ENCODE data around the gene PTGER1.
A peak's percentile ranks its signal among the peaks of the same experiment; 100 is the strongest.

The PTGER1 gene

DNA sequence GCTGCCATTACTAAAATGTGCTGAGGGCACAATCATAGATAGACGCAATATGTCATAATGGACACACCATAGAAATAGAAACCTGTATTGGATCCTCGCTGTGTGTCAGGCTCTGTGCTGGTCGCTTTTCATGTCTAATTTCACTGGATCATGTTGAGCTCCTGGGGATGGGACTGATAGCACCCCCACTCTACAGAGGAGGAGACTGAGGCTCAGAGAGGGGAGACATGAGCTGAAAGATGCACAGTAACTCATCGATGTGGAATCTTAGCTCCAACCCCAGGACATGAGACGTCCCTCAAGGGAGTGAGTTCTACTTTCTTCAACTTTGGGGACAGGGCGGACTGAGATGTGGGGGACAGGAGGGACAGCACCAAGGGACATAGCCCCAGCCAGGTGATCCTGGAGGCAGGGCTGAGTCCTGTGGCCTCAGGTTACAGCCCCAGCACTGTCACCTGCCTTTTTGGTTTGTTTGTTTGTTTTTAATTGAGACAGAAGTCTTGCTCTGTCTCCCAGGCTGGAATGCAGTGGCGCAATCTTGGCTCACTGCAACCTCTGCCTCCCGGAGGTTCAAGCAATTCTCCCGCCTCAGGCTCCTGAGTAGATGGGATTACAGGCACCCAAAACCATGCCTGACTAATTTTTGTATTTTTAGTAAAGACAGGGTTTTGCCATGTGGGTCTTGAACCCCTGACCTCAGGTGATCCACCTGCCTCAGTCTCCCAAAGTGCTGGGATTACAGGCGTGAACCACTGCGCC lies 27.4 kb upstream of the PTGER1 start:
- no peak for DNase-seq

DNA sequence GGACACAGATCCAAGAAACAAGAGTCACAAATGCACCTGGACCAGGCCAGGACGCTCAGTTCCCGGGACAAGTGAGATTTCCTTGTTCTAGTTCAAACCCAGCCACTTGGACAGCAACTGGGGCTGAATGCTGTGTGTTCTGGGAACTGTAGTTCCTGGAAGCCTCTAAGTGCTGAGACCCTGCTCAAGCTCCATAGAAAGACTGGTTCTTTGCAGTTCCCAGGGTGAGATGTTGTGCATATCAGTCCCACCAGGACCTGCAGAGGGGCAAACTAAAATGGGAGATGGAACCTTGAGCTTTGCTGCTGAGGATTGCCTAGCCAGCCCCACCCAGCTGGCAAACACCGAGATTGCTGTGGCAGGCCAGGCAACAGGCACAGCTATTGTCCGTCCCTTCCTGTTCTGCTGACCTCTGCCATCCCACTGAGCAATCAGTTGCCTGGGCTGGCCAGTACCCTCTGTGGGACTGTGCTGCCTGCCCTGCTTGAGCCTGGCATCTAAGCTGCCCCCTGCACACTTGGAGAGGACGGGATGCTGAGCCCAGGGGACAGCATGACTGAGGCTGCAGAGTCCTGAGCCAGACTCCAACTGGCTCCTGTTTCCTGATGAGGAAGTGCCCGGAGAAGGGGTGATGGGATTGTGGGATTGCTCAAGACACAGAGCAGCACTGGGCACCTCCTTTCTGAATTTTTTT lies 22.2 kb upstream of the PTGER1 start:
- DNase-seq: no peak

DNA sequence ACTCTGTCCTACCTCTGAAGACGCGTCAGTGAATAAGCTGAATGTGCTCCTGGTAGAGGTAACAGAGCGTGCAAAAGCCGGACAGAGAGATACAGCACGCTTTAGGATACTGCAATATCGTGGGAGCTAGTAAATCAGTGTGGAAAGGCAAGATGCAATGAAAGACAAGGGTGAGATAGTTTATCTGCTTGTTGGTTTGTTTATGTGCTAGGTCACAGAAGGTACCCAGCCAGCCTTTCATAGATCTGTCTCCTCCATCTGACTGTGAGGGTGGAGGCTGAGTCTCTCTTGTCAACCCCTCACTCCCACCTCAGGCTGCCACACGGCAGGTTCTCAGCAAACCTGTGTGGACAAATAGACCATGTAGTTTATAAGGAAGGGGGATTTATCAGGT lies 21.7 kb upstream of the PTGER1 start:
- no peak for DNase-seq

- peak; percentile 87 for DNase-seq
Observed at GRCh38 chr19:14496029-14496833, 21.1 kb upstream of the PTGER1 start, which contains the start of gene GIPC1. Gene GIPC1, minus strand, starts transcription at chr19:14496127. Its CDS starts 13,151 bp downstream, at chr19:14482976.

GRCh38 chr19:14495672-14496028 lies 20.5 kb upstream of the PTGER1 start:
- DNase-seq: no peak

GRCh38 chr19:14494910-14495671 lies 19.9 kb upstream of the PTGER1 start:
- no peak for DNase-seq

- no peak for DNase-seq
Observed at GRCh38 chr19:14494411-14494810, 19.3 kb upstream of the PTGER1 start.

DNA sequence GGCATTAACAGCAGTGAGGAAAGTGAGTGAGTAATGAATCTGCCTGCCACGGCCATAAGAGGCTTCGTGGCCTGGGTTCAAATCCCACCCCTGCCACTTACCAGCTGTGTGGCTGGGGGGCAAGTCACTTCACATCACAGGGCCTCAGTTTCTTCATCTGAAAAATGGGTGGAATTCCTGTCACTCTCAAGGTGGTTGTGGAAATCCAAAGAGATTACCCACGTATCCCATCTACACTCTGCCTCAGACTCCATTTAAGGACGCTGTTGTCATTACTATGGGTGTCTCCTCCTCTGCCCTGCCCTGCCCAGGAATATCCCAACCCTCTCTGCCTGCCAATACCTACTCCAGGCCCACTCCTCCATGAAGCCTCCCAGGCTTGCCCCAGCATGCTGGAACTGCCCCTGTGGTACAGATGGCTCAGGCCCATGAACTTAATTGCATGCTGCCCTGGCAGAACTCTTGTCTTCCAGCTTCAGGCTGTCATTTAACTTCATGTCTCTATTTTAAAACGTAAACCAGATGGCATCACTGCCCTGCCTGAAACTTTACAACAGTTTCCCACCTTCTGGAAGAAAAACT lies 17.7 kb upstream of the PTGER1 start:
- DNase-seq: no peak

DNA sequence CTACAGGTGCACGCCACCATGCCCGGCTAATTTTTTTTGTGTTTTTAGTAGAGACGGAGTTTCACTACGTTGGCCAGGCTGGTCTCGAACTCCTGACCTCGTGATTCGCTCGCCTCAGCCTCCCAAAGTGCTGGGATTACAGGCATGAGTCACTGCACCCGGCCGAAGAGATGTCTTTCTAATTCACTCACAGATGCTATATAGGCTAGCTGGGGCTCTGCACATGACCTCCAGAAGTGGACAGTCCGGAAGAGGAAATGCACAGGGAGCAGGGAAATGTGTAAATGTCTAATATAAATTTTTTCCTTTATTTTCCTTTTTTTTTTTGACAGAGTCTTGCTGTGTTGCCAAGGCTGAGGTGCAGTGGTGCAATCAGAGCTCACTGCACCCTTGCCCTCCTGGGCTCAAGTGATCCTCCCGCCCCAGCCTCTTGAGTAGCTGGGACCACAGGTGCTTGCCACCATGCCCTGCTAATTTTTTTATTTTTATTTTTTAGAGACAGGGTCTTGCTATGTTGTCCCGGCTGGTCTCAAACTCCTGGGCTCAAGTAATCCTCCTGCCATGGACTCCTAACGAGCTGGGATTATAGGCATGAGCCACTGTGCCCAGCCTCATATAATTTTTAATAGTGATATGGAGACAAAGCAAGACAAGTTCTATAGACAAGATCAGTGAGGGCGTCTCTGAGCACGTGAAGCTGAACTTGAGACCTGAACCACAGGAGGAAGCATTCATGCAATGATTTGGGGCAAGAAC lies 12.4 kb upstream of the PTGER1 start:
- no peak for DNase-seq

DNA sequence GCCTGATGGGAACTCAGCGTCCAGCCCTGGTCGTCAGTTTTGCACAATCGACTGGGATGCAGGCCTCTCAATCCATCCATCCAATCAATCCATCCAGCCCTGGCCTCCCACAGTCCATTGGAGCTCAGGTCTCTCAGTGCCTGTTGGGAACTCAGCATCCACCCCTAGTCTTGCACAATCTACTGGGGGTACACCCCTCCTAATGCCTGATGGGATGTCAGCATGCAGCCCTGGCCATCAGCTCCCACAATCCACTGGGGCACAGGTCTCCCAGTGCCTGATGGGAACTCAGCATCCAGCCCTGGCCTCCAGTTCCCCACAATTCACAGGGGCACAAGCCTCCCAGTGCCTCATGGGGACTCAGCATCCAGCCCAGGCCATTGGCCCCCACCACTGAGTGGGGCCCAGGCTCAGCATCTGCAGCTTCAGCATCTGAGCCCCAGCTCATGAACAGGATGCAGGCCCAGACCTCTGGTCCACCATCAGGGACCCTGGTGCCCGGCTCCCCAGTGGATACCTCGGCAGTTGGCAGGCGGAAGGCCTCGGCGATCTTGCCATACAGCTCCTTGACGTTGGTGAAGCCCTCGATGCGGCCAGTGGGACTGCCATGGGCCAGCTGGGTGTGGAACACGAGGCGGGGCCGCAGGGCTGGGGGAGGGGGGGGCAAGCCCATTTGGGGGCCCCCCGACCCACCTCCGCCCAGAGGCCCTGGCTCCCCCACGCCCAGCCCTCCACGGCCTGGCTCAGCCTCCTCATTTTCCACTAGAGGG lies 7.2 kb upstream of the PTGER1 start:
- no peak for DNase-seq

DNA sequence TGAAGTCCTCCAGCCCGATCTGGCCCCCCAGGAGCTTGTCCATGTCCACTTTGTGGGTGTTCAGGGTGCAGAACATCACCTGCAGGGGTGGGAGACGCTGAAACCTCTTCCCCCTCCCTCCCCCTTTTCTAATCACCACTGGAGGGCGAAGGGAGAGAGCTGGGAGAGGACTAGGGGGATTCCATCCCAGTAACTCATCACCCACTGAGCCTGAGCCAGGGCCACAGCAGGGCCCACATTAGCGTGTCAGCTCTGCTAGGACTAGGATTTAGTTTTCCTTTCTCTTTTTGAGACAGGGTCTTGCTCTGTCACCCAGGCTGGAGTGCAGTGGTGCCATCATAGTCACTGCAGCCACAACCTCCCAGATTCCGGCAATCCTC lies 5.5 kb upstream of the PTGER1 start:
- no peak for DNase-seq

GRCh38 chr19:14479975-14480699 lies 5.0 kb upstream of the PTGER1 start:
- peak; percentile 78 for DNase-seq

DNA sequence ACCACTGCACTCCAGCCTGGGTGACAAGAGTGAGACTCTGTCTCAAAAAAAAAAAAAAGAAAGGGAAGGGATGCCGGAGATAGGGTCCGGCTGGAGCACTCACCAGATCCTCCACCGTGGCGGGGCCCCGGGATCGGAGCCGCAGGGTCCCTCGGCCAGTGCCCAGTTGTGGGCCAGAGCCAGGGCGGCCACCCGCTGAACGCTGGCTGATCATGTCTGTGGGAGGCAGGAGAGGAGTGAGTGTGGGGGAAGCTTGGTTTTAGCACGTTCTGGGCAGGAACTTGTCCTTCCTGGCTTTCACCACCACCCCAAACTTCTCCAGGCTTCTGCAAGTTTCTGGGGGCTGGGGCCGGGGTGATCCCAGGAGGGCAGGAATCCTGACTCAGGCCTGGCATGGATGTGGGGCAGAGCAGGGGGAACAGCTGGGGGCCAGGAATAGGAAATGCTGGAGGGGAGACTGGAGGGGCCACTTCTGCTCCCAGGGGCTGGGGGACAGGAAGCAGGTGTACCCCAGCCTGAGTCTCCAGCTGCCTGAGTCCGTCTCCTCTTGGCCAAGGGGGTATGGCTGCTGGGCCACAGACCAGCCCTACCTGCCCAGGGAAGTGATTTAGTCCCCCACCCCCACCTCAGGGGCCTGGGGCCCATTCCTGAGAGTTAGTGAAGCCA lies 4.3 kb upstream of the PTGER1 start:
- DNase-seq: no peak

DNA sequence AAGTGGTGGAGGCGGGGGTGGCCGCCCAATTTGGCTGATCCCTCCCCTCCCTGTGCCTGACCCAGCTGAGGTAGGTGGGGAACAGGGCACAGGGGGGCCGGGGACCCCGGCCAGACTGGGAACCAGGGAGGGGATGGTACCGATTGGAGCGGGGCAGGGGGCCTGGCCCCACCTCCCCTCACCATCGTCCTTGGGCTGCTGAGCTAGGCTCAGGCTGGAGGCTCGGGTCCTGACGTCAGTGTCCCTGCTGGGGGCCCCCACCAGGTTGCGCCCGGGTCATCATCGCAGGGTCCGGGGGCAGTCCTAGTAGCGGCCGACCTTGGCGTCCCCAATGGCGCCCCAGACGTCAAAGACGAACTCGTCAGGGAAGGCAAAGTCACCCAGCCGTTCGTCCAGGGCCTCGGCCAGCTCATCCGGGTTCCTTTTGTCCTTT lies 3.0 kb upstream of the PTGER1 start:
- DNase-seq: no peak

DNA sequence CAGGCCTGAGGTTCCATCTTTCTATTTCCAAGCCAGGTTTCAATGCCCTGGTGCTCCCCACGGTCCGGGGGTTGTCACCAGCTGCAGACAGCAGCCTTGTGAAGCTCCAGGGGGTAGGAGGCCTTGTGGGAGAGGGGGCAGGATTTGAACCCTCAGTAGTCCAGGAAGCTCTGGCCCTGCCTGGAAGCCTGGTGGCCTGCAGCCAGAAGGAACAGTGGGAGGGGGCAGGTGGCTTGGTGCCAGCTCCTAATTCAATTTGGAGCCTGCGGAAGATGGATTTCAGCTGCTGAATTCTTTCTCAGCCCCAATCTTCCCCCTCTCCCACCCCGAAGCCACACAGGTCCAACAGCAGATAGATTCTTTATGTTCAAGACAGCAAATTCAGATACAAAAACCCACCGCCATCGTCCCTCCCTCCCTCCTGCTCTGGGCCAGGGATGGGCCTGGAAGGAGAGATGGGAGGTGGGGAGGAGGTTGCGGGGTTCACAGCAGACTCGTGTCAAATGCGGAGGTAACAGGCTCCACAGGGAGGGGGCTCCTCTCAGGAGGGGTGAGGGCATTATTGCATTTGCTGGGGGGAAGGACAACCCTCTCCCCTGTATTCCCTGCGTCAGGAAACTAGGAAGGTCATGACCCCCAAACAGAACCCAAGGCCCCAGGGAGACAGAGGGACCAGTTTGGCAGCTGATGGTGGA lies 2.4 kb upstream of the PTGER1 start:
- no peak for DNase-seq

DNA sequence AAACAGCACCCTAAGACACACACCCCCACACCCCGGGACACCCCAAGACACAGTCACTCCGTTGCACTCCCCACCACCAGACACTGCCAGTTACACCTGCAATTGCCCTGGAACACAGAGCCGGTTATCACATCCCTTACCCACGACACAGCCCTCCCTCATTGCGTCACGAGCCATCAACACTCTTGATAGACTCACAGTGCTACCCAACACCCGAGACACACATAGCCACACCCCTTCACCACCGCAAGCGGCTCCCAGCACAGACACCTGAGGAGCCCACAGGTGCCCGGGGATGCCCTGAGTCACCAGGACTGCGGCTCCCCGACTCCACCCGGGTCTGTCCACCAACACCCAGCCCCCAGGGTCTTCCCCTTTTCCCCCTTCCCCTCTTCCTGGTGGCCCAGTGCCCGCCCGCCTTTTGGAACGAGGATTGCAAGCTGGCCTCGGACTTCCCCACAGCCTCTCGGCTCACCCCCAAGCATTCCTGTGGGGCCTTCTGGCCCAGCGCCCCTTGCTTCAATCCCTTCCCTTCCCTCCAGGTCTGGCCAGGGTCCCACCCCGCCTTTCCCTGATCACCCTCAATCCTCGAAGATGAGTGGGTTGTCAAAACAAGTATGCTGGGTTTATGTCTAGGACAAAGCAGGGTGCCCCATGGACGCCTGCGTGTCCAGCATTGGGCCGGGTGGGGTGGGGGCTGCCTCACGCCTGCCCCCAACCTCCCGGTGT lies 1.7 kb upstream of the PTGER1 start:
- DNase-seq: peak; percentile 74

GRCh38 chr19:14476327-14476672 lies 1.1 kb upstream of the PTGER1 start:
- no peak for DNase-seq

GRCh38 chr19:14474827-14475226 lies 327 bp downstream of the PTGER1 start:
- DNase-seq: no peak

Measured in CD4-positive, alpha-beta T cell treated with Interleukin-12 subunit alpha and Interleukin-12 subunit beta, for 1 hour (primary cell).